T-helper 22 cell (primary cell): ENCODE measurements around the gene TEX47.

ENCODE experiments used
- DNase-seq: peaks from one replicate; pipeline ENCODE4 v3.0.0-alpha.2; 2020; ENCODE audit warnings: low read depth

The TEX47 gene

GRCh38 chr7:88795553-88795952 is at the start of gene TEX47:
Gene TEX47 (minus strand): TSS chr7:88795737. CDS start chr7:88794942, 795 bp downstream.
- DNase-seq = no peak

- no peak for DNase-seq
These were observed 49.6 kb upstream of the TEX47 start for GRCh38 chr7:88845091-88845490.

GRCh38 chr7:88842201-88842600 is 46.7 kb upstream of the TEX47 start:
- DNase-seq = no peak

GRCh38 chr7:88835147-88835728 is 39.7 kb upstream of the TEX47 start:
- DNase-seq = no peak

- DNase-seq = no peak
These were observed 30.7 kb upstream of the TEX47 start for GRCh38 chr7:88826222-88826621.

GRCh38 chr7:88818552-88818951 is 23.0 kb upstream of the TEX47 start:
- no peak for DNase-seq

GRCh38 chr7:88806280-88807037 is 10.9 kb upstream of the TEX47 start:
- no peak for DNase-seq

GRCh38 chr7:88801046-88801445 is 5.5 kb upstream of the TEX47 start:
- DNase-seq = no peak

GRCh38 chr7:88792361-88792760 is 3.2 kb downstream of the TEX47 start:
- no peak for DNase-seq

- DNase-seq = no peak
These were observed 3.6 kb downstream of the TEX47 start for GRCh38 chr7:88791891-88792290.

GRCh38 chr7:88789480-88790064 is 6.0 kb downstream of the TEX47 start:
- DNase-seq = no peak

GRCh38 chr7:88787777-88788176 is 7.8 kb downstream of the TEX47 start:
- DNase-seq = no peak

- no peak for DNase-seq
These were observed 19.7 kb downstream of the TEX47 start for GRCh38 chr7:88775838-88776237.

GRCh38 chr7:88772776-88773175 is 22.8 kb downstream of the TEX47 start:
- DNase-seq = no peak

GRCh38 chr7:88771417-88771816 is 24.1 kb downstream of the TEX47 start:
- no peak for DNase-seq

- no peak for DNase-seq
These were observed 33.8 kb downstream of the TEX47 start for GRCh38 chr7:88761779-88762178.

- DNase-seq = no peak
These were observed 35.4 kb downstream of the TEX47 start for GRCh38 chr7:88760136-88760515.

- no peak for DNase-seq
These were observed 36.1 kb downstream of the TEX47 start, which contains the start of gene ZNF804B for GRCh38 chr7:88759230-88760135. Gene ZNF804B (plus strand): TSS chr7:88759700. CDS start chr7:88759977, 277 bp downstream.

- DNase-seq = no peak
These were observed 36.9 kb downstream of the TEX47 start for GRCh38 chr7:88758381-88759229.

GRCh38 chr7:88757371-88757770 is 38.2 kb downstream of the TEX47 start:
- DNase-seq = no peak

- DNase-seq = no peak
These were observed 38.7 kb downstream of the TEX47 start for GRCh38 chr7:88756802-88757201.
